HepG2 (cell line): ENCODE measurements around the gene ZSWIM7. TPM values are rescaled to one million over a fixed set of nuclear protein-coding genes. Genes with fewer than 3 reads are reported as not detected.

ENCODE experiments used
- AKNA ChIP-seq: sonication (generic); formaldehyde crosslinking; IDR thresholded peaks from 2 replicates; pipeline ENCODE4 v1.4.0; 2020; ENCODE audit warnings: missing genetic modification reagents, borderline replicate concordance
- CHD2 ChIP-seq: IDR thresholded peaks from 2 replicates; pipeline ENCODE4 v1.6.1; 2011; ENCODE audit warnings: low read depth, low read length, improper control_type of control experiment
- FOXK2 ChIP-seq: fragments of 450-650 bp; IDR thresholded peaks from 2 replicates; pipeline ENCODE4 v1.6.1; 2016
- IKZF4 ChIP-seq: sonication (generic); formaldehyde crosslinking; IDR thresholded peaks from 2 replicates; pipeline ENCODE4 v1.5.1; 2020; ENCODE audit warnings: borderline replicate concordance, mild to moderate bottlenecking, low read depth, missing genetic modification reagents; ENCODE audit errors: not compliant biosample characterization
- IRF2 ChIP-seq: IDR thresholded peaks from 2 replicates; pipeline ENCODE4 v1.6.1; 2018; ENCODE audit warnings: missing genetic modification reagents, missing compliant biosample characterization
- JUND ChIP-seq: sonication (generic); formaldehyde crosslinking; IDR thresholded peaks from 2 replicates; pipeline ENCODE4 v1.8.0; 2022; ENCODE audit warnings: mild to moderate bottlenecking, missing genetic modification reagents
- NR2F2 ChIP-seq: IDR thresholded peaks from 2 replicates; pipeline ENCODE4 v1.6.1; 2012; ENCODE audit warnings: low read depth, inconsistent platforms, borderline replicate concordance
- RXRA ChIP-seq: sonication (generic); formaldehyde crosslinking; IDR thresholded peaks from 2 replicates; pipeline ENCODE4 v1.5.1; 2020; ENCODE audit warnings: missing genetic modification reagents
- SALL1 ChIP-seq: sonication (generic); formaldehyde crosslinking; IDR thresholded peaks from 2 replicates; pipeline ENCODE4 v1.8.0; 2022; ENCODE audit warnings: mild to moderate bottlenecking, missing genetic modification reagents
- SRY ChIP-seq: sonication (generic); formaldehyde crosslinking; IDR thresholded peaks from 2 replicates; pipeline ENCODE4 v1.8.0; 2022; ENCODE audit warnings: mild to moderate bottlenecking, missing genetic modification reagents
- ZNF598 ChIP-seq: sonication (generic); formaldehyde crosslinking; IDR thresholded peaks from 2 replicates; pipeline ENCODE4 v1.5.1; 2020; ENCODE audit warnings: mild to moderate bottlenecking, missing genetic modification reagents, borderline replicate concordance
- ZNF747 ChIP-seq: sonication (generic); formaldehyde crosslinking; IDR thresholded peaks from 2 replicates; pipeline ENCODE4 v1.8.1; 2023; ENCODE audit warnings: missing genetic modification reagents, mild to moderate bottlenecking, borderline replicate concordance
- ZSCAN12 ChIP-seq: sonication (generic); formaldehyde crosslinking; IDR thresholded peaks from 2 replicates; pipeline ENCODE4 v1.9.0; 2021; ENCODE audit warnings: mild to moderate bottlenecking, missing genetic modification reagents
- polyA plus RNA-seq, 8 experiments: library from polyadenylated mRNA; depleted of rRNA in 3 of 8; stranded (reverse) in 7 of 8; unstranded in 1 of 8; fragments of >200 nt; fragmentation: Illumina TruSeq in 4 of 8; extraction: Trizol in 4 of 8; gene quantifications; 2 replicates each; pipeline versions ENCODE4 v1.2.1 to v1.2.3, GENCODE V29; 2011 to 2016; ENCODE audit warnings: low read depth in 4 of 8, missing spikeins in 1 of 8, mixed read lengths in 1 of 8; ENCODE audit not compliant: insufficient read depth in 1 of 8
- total RNA-seq, 5 experiments: library from RNA; depleted of rRNA; stranded (reverse); fragments of >200 nt; fragmentation: Illumina TruSeq; extraction: Trizol; gene quantifications; 2 replicates each; pipeline ENCODE4 v1.2.3, GENCODE V29; 2016; ENCODE audit warnings: low read depth in 1 of 5
- TF ChIP-seq, protein P1 (sequence below): sonication (generic); formaldehyde crosslinking; IDR thresholded peaks from 2 replicates; pipeline ENCODE4 v1.4.0; 2020; ENCODE audit warnings: missing genetic modification reagents
- TF ChIP-seq, protein P2 (sequence below): sonication (generic); formaldehyde crosslinking; IDR thresholded peaks from 2 replicates; pipeline ENCODE4 v1.4.0; 2020; ENCODE audit warnings: missing genetic modification reagents, borderline replicate concordance
- TF ChIP-seq, protein P3 (sequence below): sonication (generic); formaldehyde crosslinking; IDR thresholded peaks from 2 replicates; pipeline ENCODE4 v1.4.0; 2020; ENCODE audit warnings: missing genetic modification reagents, borderline replicate concordance

ZSWIM7 gene
- total and polyA plus RNA-seq, 2 of the 13 experiments (the other 11 are each of a cell fraction or from before 2014, with no cell fraction given), result 13.1 to 28.1 TPM

GRCh38 chr17:16040710-16041251 lies 41.3 kb upstream of the ZSWIM7 start (continued):
- peak; percentile 19; the same call in 1 of the 2 replicates for TF ChIP-seq SALL1
- no peak for TF ChIP-seq SRY
- TF ChIP-seq AKNA (CRISPR knock-in tag), result no peak
- TF ChIP-seq RXRA (CRISPR knock-in tag), result no peak
- no peak for TF ChIP-seq ZSCAN12
- TF ChIP-seq, protein P1, sequence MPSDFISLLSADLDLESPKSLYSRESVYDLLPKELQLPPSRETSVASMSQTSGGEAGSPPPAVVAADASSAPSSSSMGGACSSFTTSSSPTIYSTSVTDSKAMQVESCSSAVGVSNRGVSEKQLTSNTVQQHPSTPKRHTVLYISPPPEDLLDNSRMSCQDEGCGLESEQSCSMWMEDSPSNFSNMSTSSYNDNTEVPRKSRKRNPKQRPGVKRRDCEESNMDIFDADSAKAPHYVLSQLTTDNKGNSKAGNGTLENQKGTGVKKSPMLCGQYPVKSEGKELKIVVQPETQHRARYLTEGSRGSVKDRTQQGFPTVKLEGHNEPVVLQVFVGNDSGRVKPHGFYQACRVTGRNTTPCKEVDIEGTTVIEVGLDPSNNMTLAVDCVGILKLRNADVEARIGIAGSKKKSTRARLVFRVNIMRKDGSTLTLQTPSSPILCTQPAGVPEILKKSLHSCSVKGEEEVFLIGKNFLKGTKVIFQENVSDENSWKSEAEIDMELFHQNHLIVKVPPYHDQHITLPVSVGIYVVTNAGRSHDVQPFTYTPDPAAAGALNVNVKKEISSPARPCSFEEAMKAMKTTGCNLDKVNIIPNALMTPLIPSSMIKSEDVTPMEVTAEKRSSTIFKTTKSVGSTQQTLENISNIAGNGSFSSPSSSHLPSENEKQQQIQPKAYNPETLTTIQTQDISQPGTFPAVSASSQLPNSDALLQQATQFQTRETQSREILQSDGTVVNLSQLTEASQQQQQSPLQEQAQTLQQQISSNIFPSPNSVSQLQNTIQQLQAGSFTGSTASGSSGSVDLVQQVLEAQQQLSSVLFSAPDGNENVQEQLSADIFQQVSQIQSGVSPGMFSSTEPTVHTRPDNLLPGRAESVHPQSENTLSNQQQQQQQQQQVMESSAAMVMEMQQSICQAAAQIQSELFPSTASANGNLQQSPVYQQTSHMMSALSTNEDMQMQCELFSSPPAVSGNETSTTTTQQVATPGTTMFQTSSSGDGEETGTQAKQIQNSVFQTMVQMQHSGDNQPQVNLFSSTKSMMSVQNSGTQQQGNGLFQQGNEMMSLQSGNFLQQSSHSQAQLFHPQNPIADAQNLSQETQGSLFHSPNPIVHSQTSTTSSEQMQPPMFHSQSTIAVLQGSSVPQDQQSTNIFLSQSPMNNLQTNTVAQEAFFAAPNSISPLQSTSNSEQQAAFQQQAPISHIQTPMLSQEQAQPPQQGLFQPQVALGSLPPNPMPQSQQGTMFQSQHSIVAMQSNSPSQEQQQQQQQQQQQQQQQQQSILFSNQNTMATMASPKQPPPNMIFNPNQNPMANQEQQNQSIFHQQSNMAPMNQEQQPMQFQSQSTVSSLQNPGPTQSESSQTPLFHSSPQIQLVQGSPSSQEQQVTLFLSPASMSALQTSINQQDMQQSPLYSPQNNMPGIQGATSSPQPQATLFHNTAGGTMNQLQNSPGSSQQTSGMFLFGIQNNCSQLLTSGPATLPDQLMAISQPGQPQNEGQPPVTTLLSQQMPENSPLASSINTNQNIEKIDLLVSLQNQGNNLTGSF (CRISPR knock-in tag), result no peak
- no peak for TF ChIP-seq IKZF4
- TF ChIP-seq, protein P2, sequence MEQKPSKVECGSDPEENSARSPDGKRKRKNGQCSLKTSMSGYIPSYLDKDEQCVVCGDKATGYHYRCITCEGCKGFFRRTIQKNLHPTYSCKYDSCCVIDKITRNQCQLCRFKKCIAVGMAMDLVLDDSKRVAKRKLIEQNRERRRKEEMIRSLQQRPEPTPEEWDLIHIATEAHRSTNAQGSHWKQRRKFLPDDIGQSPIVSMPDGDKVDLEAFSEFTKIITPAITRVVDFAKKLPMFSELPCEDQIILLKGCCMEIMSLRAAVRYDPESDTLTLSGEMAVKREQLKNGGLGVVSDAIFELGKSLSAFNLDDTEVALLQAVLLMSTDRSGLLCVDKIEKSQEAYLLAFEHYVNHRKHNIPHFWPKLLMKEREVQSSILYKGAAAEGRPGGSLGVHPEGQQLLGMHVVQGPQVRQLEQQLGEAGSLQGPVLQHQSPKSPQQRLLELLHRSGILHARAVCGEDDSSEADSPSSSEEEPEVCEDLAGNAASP (CRISPR knock-in tag), result 0 out of 2 replicates have a peak, but pooled peaks have one; percentile 26
- peak; percentile 42; the same call in 1 of the 2 replicates for TF ChIP-seq FOXK2
- TF ChIP-seq, protein P3, sequence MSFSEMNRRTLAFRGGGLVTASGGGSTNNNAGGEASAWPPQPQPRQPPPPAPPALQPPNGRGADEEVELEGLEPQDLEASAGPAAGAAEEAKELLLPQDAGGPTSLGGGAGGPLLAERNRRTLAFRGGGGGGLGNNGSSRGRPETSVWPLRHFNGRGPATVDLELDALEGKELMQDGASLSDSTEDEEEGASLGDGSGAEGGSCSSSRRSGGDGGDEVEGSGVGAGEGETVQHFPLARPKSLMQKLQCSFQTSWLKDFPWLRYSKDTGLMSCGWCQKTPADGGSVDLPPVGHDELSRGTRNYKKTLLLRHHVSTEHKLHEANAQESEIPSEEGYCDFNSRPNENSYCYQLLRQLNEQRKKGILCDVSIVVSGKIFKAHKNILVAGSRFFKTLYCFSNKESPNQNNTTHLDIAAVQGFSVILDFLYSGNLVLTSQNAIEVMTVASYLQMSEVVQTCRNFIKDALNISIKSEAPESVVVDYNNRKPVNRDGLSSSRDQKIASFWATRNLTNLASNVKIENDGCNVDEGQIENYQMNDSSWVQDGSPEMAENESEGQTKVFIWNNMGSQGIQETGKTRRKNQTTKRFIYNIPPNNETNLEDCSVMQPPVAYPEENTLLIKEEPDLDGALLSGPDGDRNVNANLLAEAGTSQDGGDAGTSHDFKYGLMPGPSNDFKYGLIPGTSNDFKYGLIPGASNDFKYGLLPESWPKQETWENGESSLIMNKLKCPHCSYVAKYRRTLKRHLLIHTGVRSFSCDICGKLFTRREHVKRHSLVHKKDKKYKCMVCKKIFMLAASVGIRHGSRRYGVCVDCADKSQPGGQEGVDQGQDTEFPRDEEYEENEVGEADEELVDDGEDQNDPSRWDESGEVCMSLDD (CRISPR knock-in tag), result no peak
- TF ChIP-seq IRF2 (CRISPR knock-in tag), result peak; percentile 65
- TF ChIP-seq NR2F2, result no peak
- TF ChIP-seq ZNF598 (CRISPR knock-in tag), result no peak
- no peak for TF ChIP-seq JUND
- TF ChIP-seq CHD2, result no peak
- TF ChIP-seq ZNF747 (CRISPR knock-in tag), result no peak
